CMK (cell line): Measurements from ENCODE around the gene ZNF536.
"Not testable (repeated sequence)": the region's sequence is repeated elsewhere in the genome, so short reads cannot be mapped to it uniquely, and the experiment has no call there.

Source experiments
- DNase-seq: peaks from one replicate; pipeline ENCODE4 v3.0.0-alpha.2; 2010; ENCODE audit warnings: low read depth

The ZNF536 gene

DNA sequence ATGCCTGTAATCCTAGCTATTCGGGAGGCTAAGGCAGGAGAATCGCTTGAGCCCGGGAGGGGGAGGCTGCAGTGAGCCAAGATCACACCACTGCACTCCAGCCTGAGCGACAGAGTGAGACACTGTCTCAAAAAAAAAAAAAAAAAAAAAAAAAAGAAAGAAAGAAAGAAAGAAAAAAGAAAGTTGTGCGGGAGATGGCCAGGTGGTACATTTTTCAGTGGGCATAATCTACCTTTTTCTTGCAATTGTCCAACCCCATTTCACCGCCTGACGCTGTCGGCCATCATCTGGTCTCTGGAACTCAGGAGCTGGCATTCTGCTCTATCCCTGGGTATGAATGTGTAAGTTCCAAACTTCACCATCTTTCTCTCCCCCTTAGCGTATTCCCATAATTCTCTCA, 73.9 kb downstream of the ZNF536 start:
- DNase-seq, result not testable (repeated sequence)

DNA sequence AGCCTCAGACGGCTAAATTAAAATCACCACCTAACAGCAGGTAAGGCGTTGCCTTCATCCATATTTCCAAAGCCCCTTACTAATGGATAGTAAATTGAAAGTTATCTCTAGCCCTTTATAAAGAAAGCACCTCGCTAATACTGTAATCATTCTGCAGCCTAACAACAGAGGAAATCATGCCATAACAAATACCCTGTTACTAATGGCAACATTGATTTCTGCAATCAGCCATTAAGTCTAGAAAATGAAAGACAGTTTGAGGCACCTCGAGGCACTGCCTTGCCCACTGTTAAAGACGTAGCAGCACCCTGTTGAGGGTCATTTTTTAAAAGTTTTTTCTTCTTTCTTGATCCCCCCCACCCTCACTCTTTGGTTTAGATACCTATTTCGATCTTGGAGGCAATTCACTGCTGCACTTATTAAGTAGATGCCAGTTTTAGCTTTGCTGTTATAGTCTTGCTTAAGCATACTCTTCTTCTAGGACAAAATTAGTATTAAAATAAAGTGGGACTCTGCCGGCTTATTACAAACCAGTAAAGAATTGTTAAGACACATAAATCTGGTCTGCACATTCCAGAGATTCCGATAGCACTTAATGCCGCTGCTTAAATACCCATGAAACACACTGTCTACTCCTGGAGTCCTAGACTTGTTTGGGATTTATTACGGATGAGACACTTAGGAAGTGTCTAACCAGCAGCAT, 74.8 kb downstream of the ZNF536 start:
- no peak for DNase-seq

DNA sequence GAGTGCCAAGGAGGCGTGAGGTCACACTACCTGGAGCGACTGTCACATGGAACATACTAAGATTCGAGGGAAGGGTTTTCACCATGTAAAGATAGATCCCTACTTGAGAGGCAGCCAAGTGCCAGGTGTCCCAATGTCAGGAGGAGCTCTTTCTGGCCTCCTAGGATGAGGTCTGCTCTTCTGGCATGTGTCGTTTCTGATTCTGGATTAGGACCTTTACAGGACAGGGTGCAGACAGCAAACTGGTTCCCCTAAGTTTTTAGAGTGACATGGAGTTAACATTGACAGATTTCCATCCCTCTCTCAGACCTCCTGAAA, 75.3 kb downstream of the ZNF536 start:
- DNase-seq, result no peak

DNA sequence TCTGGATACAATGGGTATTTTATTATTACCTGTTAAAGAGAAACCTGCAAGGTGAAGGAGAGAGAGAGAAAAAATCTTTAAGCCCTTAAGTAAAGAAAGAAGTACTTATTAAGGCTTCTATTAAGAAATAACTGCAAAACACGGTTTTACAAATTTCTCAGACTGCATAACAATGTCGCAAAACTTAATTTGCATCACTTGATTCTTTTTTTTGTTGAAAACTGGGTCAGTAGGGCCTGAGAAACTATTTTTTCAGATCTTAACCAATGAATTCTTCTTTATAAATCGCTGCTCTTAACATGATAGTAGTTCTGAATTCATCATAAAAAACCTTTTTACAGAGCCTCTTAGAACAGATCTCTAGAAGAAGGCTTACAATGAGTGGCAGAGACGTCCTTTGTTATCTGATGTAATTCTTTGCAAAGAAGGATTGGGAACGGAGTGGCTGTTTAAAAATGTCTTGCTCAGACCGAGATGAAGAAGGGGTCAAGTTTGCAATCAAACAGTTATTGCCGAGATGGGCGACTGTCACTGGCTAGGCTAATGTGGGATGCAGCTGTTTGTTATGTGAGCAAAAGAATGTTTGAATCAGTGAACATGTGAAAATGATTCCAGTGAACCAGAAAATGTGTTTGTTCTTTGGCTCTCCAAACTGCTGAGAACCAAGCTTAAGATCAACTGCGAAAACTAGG, 76.3 kb downstream of the ZNF536 start:
- DNase-seq, result no peak

DNA sequence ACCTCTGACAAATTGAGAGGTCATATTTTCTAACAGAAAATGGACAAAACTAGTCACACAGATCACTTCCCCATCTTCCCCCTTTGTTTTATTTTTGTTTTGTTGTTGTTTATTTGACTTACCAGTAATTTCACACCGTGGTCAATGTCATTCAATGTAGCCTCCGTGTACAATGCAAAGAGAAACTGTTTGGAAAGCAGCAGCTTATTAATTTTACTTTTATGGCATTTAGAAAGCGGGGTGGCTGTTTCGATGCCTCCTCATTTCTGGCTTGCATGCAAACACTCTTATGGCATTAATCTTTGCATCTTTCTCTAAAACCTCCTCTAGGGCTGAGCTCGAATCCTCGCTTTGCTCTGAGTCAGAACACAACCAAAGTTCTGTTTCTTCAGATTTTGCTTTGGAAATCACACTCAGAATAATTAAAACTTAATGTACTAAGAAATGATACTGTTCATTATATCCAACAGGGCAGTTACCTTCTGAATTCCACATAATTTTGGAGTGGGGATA, 77.0 kb downstream of the ZNF536 start:
- DNase-seq, result no peak

DNA sequence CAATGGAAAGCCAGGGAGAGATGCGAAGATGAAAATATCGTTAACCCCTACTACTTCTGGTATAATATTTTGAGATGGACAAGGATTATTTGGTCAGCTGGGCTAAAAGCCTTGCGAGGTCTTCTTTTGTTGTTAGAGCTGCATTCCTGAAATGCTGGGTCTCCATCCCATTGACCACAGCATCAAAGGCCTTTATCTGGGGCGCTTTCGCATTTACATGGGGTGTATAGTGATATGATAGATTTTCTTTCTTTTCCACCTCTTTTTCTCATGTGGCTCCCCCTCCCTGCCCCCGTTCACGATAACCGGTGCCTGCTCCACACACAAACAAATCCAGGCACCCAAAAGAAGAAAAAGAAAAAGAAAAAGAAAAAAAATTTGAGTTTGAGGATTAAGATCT, 77.5 kb downstream of the ZNF536 start:
- no peak for DNase-seq

DNA sequence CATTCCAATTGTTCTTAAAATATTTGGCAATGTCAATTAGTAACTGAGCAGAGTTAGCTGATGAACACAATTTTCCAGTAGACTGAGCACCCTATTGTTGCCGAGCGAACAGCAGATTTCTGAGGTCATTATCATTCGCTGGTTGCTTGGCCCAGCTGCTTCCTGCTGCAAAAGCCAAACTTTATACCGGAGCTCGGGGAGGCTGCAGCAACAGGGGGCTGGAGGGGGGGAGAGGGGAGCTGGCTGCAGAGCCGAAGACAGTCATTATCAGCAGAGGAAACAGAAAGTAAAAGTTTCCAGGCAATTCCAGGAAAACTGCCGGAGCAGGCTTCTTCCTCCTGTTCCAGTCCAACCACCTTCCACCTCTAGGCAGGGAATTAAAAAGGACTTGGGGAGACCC, 77.9 kb downstream of the ZNF536 start:
- no peak for DNase-seq

DNA sequence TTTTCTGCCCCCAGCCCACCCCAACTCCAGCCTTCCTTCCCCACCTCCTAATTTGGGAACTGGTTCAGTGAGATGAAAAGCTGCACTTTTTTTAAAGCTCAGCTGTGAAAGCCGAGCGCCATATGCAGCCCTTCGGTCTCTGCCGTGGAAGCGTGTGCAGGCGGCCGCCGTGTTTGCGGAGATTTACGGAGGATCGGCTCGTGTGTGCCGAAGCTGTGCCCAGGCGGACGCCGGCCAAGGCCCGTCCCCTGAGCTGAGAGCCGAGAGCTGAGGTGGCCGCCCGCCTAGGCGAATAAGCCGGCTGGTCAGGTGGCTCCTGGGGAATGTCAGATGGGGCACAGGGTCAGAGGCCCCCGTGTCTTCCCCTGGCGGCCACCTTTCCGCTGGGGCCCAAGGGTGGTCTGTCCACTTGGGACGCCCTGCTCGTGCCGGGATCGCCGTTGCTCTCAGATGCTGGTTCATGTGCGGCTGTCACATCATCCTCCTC, 78.7 kb downstream of the ZNF536 start:
- DNase-seq, result no peak

DNA sequence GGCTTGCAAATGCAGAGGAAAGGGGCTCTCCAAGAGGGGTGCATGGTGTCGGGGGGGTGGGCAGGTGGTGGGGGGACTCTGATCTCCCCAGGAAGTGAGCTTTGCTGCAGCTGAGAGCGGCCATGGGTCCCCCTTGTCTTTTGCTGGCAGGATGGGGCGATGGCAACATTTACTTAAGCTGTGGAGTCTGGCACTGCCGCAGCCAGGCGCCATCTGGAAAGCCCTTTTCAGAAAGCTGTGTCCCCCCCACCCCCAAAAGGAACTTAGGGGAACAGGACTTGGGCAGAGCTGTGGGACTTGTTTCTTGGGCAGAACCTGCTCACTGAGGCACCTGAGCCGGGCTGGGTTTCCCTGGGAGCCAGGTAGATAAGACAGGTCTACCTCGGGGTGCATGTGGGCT, 80.7 kb downstream of the ZNF536 start:
- DNase-seq, result no peak

DNA sequence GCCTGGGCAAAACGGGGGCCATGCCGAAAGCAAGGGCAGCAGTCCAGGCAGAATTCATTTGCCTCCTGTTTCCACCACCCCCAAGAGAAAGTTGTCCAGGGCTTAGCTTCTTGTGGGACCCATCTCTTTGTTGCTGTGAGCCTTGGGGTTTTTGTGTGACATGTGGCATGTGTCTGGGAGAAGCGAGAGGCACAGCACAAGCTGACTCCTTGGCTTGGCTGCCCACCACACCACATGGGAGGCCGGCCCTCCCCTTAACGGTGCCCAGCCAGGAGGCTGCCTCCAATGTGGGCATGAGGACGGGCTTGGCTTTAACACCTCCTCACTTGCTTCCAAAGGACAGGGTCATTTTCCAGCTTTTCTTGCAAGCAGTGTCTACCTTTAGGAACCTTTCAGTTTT, 81.6 kb downstream of the ZNF536 start:
- no peak for DNase-seq

DNA sequence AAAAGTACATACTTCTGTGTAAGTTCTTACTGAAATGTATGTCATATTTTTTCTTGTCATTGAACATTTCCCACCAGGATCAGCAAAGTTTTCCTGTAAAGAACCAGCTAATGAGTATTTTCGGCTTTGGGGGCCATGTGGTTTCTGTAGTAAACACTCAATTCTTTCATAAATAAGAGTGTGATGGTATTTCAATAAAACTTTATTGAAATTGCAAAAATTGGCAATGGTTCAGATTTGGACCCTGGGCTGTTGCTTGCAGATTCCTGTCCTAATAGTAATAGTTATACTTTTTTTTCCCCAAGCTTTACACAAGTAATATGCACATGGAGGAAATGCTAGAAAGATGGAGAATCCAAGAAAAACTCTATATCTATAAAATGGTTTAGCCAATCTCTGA, 83.7 kb downstream of the ZNF536 start:
- DNase-seq, result no peak

DNA sequence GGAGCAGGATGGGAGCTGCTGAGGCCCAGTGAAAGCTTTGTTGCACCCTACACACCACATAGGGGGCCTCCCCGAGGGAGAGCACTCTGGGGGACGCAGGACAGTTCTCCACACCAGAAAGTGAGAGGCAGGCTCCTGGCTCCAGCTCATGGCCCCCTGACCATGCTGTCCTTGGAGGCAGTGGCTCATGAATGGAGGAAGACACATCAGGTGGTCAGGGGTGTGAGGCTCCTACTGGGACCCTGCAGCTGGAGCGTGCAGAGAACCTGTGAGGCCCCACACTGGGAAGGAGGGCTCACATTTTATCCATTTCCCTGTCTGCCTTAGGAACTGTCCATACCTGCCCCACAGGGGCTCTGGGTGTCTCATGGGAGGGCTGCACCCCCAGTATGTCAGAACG, 85.3 kb downstream of the ZNF536 start:
- DNase-seq, result no peak

DNA sequence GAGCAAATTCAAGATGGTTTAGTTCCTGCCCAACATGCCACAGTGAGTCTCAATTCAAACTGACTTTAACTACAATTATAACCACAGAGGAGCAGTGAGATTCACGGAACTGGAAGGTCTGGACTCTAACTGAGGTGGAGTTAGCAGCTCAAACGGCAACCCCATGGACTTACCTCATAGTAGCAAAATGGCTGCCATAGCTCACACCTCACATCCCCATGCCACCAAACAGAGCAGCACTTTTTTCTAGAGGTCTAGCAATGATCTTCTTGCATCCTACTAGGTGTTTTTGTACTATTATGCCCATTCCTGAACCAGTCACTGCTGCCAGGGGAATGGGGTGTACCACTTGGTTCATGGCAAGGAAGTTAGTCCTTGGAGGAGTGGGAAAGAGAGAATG, 87.7 kb downstream of the ZNF536 start:
- DNase-seq, result no peak

DNA sequence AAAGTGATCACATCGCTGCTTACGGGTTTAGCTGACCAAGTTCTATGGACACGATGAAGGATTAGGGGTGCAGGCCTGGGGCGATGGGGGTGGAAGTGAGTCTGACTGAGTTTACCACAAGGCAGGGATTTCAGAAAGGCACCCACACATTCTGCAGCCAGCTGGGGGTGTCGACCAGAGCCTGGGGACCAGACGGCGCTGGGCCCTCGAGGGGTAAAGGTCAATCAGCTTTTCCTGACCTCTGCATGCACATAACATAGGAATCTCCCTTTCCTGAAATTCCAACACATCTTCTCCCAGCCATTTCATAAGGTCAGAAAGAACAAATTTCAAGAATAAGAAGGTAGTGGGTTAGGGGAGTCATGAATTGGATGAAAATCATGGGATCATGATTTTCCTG, 92.0 kb downstream of the ZNF536 start:
- DNase-seq, result no peak

DNA sequence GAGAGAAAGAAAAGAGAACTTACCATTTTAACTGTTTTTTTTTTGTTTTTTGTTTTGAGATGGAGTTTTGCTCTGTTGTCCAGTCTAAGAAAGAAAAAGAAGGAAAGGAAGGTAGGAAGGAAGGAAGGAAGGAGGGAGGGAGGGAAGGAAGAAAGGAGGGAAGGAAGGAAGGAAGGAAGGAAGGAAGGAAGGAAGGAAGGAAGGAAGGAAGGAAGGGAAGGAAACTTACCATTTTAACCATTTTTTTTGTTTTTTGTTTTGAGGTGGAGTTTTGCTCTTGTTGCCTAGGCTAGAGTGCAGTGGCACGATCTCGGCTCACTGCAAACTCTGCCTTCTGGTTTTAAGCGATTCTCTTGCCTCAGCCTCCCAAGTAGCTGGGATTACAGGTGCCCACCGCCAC, 94.4 kb downstream of the ZNF536 start:
- DNase-seq, result not testable (repeated sequence)

DNA sequence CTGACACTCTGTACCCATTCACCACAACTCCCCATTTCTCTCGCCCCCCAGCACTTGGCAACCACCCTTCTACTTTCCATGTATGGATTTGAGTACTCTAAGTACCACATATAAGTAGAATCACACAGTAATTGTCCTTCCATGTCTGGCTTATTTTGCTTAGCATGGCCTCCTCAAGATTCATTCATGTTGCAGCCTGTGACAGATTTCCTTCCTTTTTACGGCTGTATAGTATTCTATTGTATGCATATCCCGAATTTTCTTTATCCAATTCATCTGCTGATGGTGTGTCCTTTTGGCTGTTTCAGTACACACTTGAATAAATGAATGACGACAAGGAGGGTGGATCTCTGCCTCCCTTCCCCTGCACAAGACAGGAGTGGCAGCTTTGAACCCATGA, 95.1 kb downstream of the ZNF536 start:
- no peak for DNase-seq

DNA sequence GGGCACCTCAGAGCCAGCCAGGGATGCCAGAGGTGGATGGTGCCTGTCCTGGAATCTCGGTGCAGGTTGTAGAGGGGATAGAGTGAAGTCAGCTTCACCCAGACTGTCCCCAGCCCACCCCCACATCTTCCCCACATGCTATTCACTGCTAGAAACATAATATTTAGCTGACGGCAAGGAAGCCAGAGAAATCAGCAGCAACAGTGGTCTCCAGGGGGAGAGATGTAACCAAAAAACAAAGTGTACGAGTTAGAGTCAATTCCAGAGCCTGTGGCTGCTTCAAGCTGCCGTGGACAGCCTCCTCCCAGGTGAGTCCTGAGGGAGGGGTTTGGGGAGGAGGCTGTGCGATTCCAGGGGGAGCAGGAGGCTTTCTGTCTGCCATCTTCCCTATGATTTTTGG, 97.6 kb downstream of the ZNF536 start:
- DNase-seq, result no peak

DNA sequence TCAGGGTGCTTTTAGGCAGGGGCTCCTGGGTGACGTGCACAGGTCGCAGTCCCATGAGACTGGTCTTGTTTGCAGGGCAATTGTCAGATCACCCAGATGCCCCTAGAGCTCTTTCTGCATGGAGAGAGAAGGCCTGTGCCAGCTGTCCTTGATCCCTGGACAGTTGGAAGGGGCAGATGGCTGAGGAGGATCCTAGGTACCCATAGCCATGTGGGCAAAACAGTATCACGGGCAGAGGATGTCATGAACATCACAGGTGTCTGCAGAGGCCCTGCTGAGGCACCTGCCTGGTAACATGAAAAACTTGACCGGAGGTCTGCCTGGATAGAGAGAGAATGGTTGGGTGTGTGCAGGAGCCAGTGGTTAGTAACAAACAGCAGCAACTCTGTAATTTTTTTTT, 99.3 kb downstream of the ZNF536 start:
- no peak for DNase-seq

DNA sequence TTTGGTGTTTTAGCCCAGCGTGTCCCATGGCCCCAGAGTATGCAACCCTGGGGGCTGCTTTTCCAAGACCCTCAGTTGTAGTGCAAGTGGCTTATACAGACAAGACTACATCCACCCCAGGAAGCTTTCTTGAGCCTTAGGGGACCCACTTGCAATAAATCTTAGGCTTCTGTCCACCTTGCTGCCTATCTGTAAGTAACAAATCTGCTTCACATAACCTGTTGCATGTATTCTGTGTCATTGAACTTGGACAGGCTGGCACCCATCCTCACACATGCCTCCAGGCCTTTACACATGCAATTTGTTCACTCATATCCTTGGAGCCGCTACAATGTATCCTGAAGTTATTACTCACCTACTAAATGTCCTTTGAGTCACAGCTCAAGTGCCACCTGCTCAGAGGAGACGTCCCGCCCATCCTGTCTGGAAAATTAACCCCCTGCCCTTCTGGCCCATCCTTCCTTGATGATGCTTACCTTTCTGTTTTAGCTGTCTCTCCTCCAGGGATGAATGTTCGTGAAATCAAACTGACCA, 101.2 kb downstream of the ZNF536 start:
- no peak for DNase-seq

DNA sequence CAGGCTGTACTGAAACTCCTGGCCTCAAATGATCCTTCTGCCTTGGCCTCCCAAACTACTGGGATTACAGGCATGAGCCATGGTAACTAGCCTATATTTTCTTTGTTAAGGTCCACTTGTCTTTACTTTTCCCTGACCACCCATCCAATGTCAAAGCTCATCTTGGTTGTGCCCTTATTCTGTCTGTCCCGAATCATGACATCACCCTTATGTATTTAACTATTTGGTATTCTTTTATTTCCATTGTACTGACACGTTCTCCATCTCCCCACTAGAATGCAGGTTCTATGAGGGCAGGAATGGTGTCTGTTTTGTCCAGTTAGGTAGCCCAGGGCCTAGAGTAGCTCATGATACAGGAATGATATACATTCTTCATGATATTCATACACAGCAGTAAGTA, 104.8 kb downstream of the ZNF536 start:
- no peak for DNase-seq

DNA sequence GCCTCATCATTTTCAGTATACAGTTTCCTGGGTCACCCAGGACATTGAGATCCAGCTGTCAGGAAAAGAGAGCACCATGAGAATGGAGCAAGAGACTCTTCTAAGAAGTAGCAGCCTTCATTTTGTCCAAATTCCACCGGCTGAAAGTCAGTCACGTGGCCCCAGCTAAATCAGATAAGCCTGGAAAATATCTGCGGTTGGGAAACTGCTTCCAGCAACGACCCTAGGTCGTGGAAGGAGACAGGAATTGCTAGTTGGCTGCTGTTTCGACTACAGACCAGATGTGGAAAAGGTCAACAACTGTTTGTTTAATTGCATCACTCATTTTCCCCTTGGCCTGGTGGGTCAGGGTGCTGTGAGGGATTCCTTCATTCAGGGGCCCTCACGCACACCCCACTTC, 107.0 kb downstream of the ZNF536 start:
- no peak for DNase-seq

DNA sequence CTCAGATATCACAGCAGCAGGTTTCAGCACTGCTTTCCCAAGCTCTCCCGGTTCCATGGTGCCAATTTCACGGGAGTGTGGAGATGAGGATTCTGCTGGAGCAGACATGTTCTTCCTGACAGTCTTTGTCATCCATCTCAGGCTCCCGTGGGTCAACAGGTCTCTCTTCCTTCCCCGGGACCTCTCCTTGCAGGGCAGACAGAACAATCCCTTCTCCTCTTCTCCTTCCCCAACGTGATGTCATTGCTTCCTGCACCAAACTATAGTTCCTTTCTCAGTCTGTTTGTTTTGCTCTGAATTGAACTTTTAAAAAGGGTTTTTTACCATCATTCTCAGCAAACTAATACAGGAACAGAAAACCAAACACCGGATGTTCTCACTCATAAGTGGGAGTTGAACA, 107.9 kb downstream of the ZNF536 start:
- DNase-seq, result no peak

DNA sequence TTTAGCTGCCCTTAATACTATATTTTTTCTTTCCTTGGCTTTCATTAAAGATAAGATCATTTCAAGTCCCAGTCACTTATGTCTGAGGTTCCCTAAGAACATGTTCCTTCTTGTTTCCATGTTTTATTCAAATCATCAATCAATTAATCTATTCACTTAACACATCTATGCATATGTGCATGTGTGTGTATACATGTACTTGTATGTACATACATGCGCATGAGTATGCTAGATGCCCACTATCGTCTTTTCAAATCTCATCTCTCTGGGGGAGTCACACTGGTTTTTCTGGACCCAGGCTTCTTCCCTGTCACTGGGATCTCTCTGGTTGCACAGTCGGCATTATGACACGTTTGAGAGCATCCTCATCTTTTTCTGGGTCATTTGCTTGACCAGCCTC, 108.9 kb downstream of the ZNF536 start:
- DNase-seq, result no peak

DNA sequence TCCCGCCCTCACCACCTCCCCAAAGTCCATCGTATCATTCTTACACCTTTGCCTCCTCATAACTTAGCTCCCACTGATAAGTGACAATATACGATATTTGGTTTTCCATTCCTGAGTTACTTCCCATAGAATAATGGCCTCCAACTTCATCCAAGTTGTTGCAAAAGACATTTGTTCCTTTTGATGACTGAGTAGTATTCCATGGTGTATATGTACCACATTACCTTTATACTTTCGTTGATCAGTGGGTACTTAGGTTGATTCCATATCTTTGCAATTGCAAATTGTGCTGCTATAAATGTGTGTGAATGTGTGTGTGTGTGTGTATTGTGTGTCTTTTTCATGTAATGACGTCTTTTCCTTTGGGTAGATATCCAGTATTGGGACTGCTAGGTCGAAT, 109.6 kb downstream of the ZNF536 start:
- DNase-seq, result no peak
